ENCODE data around the gene CHST8.

Gene CHST8

DNA sequence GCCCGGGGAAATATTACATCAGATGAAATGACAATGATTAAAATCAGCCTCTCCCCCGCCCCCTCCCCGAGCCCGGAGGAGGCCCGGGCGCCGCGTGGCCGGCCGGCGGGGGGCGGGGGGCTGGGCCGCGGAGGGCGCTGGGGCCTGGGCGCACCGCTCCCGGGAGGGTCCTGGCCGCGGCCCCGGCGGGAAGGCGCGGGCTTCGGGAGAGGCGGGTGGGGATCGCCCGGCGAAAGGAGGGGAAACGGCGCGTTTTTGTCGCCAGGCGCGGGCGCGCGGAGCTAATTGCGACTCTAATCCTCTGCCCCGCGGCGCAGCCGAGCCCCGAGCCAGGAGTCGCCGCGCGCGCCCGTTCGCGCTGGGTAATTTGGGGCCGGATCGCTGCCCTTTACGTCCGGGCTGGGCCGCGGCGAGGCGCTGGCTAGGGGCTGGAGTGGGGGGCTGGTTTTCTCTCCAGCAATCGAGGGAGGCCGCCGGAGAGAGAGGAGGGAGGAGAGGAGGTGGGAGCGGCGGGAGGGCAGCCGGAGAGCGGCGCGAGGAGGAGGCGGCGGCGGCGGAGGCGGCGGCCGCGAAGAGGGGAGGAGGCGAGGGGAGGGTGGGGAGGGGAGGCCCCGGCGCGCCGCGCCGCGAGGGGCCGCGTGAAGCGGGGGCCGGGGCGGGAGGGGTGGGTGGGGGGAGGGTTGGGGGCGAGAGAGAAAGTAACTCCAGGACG, 174.6 kb downstream of the CHST8 start, which contains the start of gene KCTD15:
KCTD15 (plus strand) TSS at position 707 of the 712 bp plus-strand sequence. CDS start 3,585 bp downstream, outside the sequence.
- DNase-seq (ENCODE audit: low spot score): peak; percentile 58

DNA sequence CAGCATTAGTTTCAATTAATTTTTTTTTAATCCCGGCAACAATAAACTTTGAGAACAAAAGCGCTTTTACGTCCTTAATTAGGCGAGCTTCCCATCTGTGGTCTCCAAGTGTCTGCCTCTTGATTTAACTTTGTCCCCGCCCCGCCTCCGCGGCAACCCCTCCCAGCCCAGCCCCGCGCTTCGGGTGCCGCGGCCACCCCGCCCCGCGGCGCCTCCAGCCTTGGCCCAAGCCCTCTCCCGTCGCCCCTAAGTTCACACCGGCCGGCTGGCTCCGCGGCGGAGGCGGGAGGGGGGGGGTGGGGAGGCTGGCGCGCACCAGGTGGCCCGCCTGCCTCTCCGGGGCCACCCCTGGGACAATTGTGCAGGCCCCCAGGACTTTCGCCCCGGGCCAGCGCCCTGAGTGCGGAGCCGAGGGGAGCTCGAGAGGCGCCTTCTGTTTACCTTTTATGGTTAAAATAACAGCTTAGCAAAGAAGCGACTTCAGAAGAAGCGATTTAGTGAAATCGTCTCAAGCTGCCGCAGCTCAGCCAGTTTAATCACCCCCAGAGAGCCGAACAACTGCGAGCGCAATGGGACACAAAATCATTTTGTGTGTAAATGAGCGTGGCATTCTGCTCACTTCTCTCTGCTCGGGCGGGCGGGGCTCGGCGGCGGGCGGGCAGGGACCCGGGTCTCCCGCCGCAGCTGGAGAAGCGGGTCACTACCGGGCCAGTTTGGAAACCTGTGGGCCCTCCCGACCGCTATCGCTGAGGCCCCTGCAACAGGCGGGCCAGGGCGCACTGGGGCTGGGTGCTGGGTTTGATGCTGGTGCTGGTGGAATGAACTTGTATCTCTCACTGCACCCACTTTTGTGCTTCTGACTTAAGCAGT, 176.3 kb downstream of the CHST8 start:
- DNase-seq (ENCODE audit: low spot score): peak; percentile 60

DNA sequence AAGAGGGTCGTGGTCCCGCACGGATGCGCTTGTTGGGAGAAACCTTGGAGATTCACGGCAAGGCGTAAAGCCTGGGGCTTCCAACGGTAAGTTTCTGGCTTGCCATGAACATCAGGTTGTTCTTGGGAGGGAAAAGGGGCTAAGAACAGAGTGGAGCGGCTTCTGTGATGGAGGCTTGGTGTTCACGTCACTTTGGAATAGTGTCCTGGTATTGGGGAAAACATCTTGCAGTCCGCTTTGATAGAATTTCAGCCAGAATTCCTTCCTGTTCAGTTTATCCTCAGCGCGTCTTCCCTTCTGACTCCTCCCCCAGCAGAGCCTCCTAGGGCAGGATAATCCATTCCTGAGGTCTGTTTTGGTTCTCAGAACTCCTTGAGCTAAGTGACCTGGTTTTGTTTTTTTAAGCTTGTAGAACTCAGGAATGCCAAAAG, 176.9 kb downstream of the CHST8 start:
- no peak for DNase-seq (ENCODE audit: low spot score)

DNA sequence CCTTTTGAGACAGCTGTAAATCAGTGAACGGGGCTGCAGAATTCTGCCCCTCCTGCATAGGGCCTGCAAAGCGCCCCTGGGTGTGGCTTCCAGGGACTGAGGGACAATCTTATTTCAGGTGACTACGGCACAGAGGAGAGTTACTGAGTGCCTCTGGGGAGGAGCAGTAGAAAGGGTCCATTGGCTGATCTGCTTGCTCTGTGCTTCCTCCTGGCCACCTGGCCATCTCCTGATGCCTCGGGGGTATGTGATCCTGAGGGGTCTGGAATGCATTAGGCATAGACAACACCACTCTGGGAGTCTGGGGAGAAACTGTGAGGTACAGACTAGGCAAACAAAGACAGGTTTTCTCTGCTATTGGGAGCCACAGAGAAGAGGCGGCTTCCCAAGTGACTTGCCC, 177.7 kb downstream of the CHST8 start:
- no peak for DNase-seq (ENCODE audit: low spot score)

DNA sequence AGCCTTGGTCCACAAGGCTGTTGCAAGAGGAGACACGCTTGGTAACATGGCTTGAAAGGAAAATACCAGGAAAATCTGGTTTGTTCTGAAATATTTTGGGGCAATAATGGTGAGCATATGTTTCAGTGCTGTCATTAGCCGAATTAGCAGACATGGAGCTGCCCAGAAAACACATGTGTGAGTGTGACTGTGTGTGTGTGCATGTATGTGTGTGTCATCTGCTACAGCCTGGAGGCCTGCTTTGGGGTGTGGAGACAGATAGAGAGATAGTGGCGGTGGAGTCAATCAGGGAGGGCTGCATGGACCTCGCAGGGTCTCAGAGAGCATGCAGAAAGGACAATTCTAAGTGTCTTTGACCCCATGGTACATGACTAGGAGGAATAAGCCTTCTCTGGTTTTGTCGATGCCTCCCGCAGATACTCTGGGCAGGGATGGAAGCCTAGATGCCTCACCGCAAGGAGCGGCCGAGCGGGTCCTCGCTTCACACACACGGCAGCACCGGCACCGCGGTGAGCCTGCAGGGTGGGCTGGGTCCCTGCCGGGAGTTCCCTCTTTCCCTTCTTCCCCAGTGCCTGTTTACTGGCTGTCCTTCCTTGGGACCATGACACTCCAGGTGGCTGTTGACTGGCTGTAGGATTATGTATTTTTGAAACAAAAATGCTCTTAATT, 178.4 kb downstream of the CHST8 start:
- DNase-seq (ENCODE audit: low spot score): no peak

DNA sequence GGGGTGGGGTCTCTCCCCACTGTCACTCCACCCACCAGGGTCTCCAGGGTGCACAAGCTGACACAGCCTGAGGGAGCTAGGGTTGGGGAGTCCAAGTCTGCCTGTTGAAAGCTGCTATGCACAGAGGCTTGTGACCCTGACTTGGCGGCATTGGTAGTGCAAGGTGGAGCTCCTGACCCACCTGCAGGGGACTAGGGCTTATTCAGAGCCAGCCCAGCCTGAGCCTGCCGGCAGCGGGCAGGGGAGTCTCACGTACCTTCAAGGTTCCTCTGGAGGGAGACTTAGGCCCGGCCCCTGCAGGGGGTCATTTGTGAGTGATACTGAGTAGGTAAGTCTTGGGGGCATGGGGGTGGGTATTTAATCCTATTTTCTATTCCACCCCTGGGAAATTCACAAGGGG, 179.7 kb downstream of the CHST8 start:
- no peak for DNase-seq (ENCODE audit: low spot score)

DNA sequence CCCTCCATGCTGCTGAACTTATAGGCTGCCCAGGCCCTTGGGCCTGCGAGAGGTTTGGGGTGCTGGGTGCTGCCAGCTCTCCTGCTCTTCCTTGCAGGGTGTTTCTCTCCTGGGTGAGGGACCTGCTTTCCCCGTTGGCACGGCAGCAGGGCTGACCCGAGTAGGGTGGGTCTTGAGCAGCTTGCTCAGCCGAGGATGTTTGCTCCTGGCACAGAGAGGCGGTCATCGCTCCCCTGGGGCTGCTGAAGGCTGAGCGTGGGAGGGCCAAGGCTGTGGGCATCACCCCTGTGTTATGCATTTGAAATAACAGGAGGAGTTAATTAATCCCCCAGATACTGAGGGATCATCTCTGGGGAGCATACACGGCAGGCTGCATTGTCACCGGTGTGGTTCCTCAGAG, 180.2 kb downstream of the CHST8 start:
- DNase-seq (ENCODE audit: low spot score): no peak

DNA sequence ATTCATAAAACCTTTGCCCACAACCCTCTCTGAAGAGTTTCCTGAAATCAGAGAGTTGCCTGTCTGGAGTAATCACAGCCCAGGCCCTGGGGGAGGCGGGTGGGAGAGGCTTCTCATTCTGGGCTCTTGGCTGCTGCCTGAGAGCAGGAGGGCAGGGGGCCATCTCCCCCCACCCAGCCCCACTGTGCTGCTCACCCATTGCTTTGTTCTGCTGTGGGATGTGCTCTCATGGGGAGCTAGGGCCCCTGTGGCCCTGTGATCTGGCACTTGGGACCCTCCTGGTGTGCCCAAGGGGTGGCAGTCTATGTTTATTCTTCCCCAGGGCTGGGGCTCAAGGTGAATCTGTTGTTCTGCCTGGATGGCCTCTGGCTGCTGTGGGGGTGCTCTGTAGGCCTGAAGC, 181.0 kb downstream of the CHST8 start:
- DNase-seq (ENCODE audit: low spot score): no peak

DNA sequence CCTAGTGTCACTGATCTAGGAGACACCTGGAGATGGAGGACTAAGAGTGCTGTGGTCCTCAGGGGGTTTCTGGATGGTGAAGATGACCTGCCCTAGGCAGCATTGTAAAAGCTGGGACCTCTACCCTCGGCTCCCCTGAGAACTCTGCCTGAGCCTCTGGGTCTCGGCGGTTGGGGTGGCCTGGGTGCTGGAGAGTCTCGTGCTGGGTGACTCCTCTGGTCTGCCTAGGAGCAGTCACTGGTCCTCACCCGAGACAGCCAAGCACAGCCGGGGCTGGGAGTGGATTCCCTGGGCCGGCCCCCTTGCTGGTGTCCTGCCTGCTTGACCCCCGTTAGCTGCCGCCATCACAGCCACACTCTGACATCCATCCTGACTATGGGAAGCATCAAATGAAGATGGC, 181.6 kb downstream of the CHST8 start:
- no peak for DNase-seq (ENCODE audit: low spot score)

DNA sequence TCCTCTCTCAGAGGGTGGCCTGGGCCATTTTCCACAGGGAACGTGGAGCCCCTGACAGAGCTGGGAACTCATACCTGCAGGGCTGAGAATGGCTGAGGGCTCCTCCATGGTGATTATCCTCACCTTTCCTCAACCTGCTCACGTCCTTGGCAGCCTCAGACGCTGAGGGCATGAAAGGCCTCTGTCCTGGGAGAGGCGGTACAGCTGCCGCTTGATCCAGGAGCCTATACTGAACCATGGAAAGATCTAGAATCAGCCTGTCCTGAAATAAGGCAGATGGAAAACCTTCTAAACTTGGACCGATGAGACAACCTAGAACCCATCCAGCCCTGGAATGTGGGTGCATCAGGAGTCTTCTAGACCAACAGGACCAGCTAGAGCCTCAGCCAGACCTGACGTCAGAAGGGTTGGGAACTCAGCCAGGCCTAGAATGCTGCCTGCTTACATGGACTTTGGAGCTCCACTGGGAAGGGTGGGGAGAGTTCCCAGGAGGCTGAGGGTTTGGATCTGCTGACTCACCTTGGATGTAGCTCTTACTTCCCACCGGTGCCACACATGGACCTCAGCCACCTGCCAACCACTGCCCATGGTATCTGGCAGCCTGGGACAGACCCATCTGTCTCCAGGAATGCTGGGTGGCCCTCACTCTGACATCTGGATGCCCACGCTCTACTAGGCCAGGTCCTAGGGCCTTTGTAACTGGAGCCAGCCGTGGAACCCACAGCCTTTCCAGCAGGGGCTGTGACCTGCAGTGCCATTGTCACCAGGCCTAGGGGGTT, 182.5 kb downstream of the CHST8 start:
- peak; percentile 94 for DNase-seq (ENCODE audit: low spot score)

DNA sequence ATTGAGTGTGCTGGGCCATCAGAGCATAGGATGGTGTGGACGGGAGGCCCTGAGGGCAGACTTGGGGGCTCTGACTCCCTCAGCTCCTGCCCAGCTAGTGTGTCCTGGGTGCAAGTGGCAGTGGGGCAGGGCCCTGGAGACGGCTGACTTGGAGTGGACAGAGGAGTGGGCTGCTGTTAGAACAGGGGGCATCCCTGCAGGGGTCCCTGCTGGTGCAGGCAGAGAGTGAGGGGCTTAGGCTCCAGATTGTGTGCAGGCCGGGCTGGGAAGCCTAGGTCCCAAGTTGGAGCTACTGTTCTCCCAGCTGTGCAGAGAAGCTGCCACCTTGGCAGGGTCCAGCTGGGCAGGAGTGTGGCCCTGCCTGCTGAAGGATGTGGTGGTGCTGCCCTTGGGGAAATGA, 183.6 kb downstream of the CHST8 start:
- no peak for DNase-seq (ENCODE audit: low spot score)

DNA sequence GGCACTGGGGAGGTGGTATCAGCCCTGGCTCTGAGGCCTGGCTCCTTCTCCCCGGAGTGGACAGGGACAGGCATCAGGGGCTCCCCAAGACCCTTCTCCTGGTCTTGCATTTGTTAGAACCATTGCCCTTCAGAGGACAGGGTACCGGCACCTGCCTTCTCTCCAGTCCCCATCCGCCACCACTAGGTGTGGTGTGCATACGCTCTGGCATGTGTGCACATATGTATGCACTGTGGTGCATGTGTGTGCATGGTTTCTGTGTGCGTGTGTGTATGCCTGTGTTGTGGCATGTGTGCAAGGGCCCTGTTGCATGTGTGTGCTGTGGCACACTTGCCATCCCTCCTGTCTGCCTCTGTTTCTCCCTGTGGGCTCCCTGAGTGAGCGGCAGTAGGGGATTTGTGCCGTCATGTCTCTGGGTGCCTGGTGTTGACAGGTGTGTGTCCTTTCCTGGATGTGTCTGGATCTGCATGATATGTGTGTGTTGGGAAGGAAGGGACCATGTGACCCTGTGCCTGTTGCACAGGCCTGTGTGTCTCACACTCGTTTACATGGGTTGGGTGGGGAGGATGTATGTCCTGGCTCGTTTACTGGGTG, 184.2 kb downstream of the CHST8 start:
- DNase-seq (ENCODE audit: low spot score): no peak

DNA sequence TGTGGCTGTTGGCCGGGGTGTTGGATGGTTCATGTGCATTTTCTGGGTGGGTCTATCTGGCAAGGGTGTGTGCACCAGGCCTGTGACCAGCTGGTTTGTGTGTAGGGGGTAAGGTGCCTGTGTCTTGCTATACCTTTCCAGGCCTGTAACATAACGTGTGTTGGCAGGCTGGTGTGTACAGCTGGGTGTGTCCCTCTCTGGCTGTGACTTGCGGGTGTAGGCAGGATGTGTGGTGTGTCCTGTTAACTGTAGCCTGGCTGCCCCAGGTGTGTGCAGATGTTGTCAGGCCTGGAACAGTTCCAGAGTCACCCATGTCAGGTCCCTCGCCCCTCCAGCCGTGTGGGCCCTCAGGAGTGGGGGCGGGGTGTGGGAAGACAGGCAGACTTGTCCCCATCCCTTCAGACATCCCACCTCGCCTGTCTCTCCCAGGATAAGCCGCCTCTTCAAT, 184.7 kb downstream of the CHST8 start:
- DNase-seq (ENCODE audit: low spot score): no peak

DNA sequence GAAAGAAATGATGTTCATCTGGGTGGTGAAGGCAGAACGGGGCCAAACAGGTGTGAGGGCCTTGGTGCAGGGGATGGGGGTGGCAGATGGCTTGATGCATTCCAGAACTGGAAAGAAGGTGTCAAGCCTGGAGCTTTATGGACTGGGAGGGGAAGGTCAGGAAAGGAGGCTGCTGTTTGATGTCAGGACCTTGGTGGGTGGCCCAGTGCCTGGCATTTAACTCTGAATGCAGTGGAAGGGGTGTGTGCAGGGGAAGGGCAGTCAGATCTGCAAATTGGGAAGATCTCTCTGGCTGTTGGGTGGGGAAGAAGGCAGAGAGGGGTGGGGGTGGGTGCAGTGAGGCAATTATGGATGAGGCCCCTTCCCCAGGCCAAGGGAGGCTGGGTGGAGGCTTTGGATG, 186.6 kb downstream of the CHST8 start:
- no peak for DNase-seq (ENCODE audit: low spot score)

DNA sequence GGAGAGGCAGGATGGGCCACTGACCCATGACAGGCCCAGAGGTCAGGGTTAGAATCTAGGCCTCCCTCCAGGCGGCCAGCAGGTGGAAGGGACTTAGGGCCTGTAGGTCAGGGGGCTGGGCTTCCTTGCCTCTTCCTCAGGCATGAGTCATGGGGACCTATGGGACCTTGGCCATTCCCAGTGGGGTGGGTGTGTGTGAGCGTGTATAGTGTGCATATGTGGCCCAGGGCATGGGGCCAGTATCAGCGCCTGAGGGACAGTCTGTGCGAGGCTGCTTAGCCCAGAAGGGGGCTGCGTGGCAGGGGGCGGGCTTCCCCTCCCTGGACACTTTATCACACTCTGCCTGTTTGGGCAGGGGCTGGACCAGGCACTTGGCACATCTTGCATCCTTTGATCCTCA, 188.2 kb downstream of the CHST8 start:
- DNase-seq (ENCODE audit: low spot score): no peak

DNA sequence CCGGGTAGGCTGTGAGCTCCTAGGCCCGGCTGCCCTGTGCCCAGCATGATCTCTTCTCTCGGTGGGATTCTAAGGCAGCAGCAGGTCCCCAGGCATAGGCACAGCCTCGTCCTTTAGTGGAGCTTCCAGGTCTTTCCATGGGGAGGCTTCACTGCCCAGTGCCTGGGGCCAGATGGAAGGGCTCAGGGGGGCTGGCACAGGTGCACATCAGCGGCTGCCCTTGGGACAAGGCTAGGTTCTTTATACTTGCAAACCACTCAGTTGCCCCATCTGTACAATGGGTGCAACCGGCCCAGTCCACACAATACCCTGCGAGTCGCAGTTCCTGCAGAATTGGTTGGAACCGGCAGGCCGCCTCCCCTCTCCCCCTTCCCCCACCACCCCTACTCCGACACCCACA, 189.1 kb downstream of the CHST8 start:
- no peak for DNase-seq (ENCODE audit: low spot score)

DNA sequence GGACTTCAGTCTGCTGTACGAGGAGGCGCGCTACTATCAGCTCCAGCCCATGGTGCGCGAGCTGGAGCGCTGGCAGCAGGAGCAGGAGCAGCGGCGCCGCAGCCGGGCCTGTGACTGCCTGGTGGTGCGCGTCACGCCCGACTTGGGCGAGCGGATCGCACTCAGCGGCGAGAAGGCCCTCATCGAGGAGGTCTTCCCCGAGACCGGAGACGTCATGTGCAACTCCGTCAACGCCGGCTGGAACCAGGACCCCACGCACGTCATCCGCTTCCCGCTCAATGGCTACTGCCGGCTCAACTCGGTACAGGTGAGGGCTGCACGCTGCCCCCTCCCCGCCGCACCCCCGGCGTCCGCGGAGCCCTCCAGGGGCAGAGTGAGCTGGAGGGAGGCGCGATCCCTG, 189.5 kb downstream of the CHST8 start:
- no peak for DNase-seq (ENCODE audit: low spot score)

DNA sequence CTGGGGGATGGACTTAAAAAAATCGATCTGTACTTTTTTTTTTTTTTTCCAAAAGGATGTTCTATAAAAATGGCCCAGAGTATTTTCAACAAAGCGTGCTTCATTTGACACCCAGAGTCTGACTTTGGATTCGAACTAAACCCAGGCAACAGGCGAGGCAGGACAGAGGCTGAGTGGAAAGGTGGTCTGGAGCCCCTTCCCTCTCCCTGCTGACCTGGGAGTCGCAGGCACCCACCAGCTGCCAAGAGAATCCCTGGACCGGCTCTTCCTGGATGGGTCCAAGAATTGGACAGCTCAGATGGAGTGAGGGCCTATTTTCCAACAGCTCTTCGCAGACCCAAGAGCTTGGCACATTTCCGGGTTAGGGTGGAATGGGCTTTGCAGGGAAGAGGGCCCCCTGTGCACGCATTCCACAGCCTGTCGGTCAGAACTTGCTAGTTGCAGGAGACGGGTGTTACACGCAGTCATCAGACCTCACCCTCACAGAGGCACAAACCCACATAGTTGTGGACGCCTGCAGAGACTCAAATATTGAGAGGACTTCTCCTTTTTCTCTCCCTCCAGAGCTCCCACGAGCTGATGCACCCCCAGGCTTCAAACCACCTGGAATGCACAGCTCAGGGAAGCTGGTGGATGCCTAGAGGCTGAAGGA, 190.1 kb downstream of the CHST8 start:
- DNase-seq (ENCODE audit: low spot score): no peak

DNA sequence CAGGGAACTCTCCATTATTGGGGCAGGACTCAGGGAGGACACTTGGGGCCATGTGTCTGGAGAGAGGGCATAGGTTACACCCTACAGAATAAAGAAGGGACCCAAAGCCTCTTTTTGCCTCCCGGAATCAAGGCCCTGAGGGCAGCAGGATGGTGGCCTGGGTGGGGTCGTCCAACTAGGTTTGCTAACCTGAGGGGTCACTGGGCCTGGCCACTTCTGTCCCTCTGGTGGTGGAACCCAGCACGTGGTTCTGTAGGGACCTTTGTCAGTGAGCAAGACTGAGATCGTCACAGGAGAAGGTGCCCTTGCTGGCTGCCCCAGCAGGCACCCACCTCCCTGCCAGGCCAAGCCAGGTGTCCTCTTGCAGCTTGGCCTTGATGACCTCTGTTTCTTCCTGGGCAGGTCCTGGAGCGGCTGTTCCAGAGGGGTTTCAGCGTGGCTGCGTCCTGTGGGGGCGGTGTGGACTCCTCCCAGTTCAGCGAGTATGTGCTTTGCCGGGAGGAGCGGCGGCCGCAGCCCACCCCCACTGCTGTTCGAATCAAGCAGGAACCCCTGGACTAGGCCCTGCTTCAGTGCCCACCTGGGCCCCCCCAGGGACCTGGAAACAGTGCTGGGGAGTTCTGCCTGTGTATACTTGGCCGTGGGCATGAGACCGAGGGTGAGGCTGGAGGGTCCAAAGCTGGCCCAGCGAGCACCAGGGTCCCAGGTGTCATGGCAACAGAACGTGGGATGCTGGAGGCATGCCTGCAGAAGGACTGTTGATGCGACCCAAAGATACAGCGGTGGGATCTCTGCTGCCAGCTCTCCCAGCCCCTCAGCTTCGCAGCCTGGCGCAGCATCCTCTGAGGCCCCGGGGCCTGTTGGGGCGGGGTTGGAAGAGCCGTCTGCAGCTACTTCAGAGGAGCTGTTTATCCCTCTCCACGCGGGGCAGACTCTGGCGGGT, 190.9 kb downstream of the CHST8 start:
- DNase-seq (ENCODE audit: low spot score): no peak

All from SW480 (cell line).